Dermis blood vessel endothelial cell (primary cell): ENCODE results near the gene SELENOM. TPM values are rescaled to one million over a fixed set of nuclear protein-coding genes. Genes with fewer than 3 reads are reported as not detected.
"Not testable (repeated sequence)": the region's sequence is repeated elsewhere in the genome, so short reads cannot be mapped to it uniquely, and the experiment has no call there.

ENCODE experiments used
- DNase-seq: peaks from one replicate; pipeline ENCODE4 v3.0.0; 2010
- total RNA-seq: library from RNA; depleted of rRNA; stranded (reverse); fragments of >200 nt; gene quantifications from 2 replicates; pipeline ENCODE4 v1.2.3, GENCODE V29; 2014

SELENOM gene
- total RNA-seq, 1 donor from 2014 or later = 33.7 TPM

GRCh38 chr22:31090217-31091085, 16.9 kb downstream of the SELENOM start:
- DNase-seq = no peak

GRCh38 chr22:31089160-31090100, 17.9 kb downstream of the SELENOM start:
- DNase-seq = peak; percentile 66

- DNase-seq = no peak
These were observed 19.0 kb downstream of the SELENOM start for GRCh38 chr22:31088233-31088986.

- DNase-seq = no peak
These were observed 19.6 kb downstream of the SELENOM start for GRCh38 chr22:31087744-31088215.

GRCh38 chr22:31086703-31087330, 20.6 kb downstream of the SELENOM start:
- no peak for DNase-seq

GRCh38 chr22:31085928-31086327, 21.4 kb downstream of the SELENOM start:
- DNase-seq = no peak

GRCh38 chr22:31085493-31085824, 21.9 kb downstream of the SELENOM start:
- no peak for DNase-seq

- peak; percentile 85 for DNase-seq
These were observed 22.4 kb downstream of the SELENOM start for GRCh38 chr22:31084811-31085492.

GRCh38 chr22:31083923-31084810, 23.2 kb downstream of the SELENOM start:
- DNase-seq = peak; percentile 41

GRCh38 chr22:31083377-31083768, 24.0 kb downstream of the SELENOM start:
- no peak for DNase-seq

GRCh38 chr22:31082606-31083376, 24.6 kb downstream of the SELENOM start:
- peak; percentile 86 for DNase-seq

GRCh38 chr22:31081963-31082605, 25.3 kb downstream of the SELENOM start:
- DNase-seq = peak; percentile 70

GRCh38 chr22:31080848-31081649, 26.3 kb downstream of the SELENOM start, which contains the start of gene SMTN:
Gene SMTN, plus strand, starts transcription at chr22:31081318. Its CDS starts 1,941 bp downstream, at chr22:31083259.
- peak; percentile 95 for DNase-seq

- no peak for DNase-seq
These were observed 27.1 kb downstream of the SELENOM start for GRCh38 chr22:31080164-31080847.

GRCh38 chr22:31079095-31079642, 28.2 kb downstream of the SELENOM start:
- no peak for DNase-seq

GRCh38 chr22:31078389-31078788, 29.0 kb downstream of the SELENOM start:
- not testable (repeated sequence) for DNase-seq

GRCh38 chr22:31077681-31078080, 29.7 kb downstream of the SELENOM start:
- DNase-seq = no peak
